Measurements from ENCODE around the gene GUCD1. TPM values are rescaled to one million over a fixed set of nuclear protein-coding genes. Genes with fewer than 3 reads are reported as not detected.

The GUCD1 gene
- total RNA-seq, 1 experiment from 2014 or later: 48.7 TPM

DNA sequence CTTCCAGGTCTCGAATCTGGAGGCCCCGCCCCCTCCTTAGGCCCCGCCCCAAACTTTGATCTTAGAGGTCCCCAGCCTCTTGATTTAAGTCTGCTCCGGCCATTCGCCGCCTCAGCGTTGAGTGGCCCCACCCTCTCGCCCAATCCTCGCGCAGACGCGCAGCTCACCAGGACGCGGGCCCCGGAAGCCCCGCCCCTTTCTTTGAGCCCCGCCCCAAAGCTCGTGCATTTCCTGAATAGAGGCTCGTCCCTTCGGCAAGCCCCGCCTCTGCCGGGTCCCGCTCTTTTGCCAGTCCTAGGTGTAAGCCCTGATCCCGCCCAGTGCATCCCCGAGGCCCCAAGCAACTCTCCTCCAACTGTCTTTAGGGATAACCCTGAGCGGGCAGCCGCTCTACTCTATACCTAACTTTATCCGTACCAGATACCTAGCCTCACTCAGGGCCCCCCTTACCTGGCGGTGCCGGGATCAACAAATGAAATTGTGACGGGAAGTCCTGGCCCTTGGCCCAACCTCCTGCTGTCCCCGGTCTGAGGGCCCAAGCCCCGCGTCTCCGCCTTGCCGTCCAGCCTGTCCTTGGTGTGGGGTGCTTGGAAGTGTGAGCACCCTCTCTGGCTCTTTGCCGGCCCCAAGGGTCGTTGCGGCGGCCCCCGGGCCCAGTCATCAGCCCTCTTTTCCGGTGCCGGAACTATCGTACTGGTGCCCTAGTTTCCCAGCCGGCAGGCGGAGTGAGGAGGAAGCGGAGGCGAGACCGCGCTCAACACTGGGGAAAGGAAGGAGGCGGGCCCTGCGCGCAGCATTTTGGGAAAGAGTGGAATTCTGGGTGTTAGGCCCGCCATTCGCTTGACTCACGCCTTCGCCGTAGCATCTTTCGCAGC lies 464 bp upstream of the GUCD1 start, which contains the start of gene SNRPD3:
Gene SNRPD3 (plus strand): TSS at position 835 of the 875 bp plus-strand sequence. CDS start 1,676 bp downstream, outside the sequence.
- no peaks in the 10 kb centered on the region for H3K9me2 ChIP-seq (ENCODE audit: insufficient read depth)
- intact Hi-C loops (cut with micrococcal nuclease): no loop called here
- peak within 1 kb of the TSS; percentile 70 to 95 for H3K4me3 ChIP-seq (replicated peaks in 1 of 2; ENCODE audit: low read depth in 1 of 2, low read length in 2 of 2)
- H3K79me2 ChIP-seq (ENCODE audit: insufficient read depth, low read length): peaks cover 85% of the 10 kb centered on the region
- H3K9me3 ChIP-seq (ENCODE audit: control insufficient read depth in 1 of 2, insufficient read depth in 1 of 2, low read depth in 1 of 2, low read length in 2 of 2): no peaks in the 10 kb centered on the region
- ChIA-PET CTCF (interaction anchor here (1.0 to 1.7 kb wide), 2 partner anchors 34 to 381 kb away, joined by 4 to 6 read pairs; no protein-coding TSS in a partner anchor), POLR2A (interaction anchor here (0.6 to 1.5 kb wide), 3 partner anchors 14 to 42 kb away, joined by 3 to 4 read pairs (median 3); no protein-coding TSS in a partner anchor), RAD21 (ENCODE audit: low non-redundant PET in 1 of 2, low total read pairs in 2 of 2, uncharacterized antibody in 2 of 2, unreplicated experiment in 2 of 2) (interaction anchor here in 1 of 2 experiments (0.7 kb wide), 1 partner anchor 91 kb away, joined by 13 read pairs; no protein-coding TSS in a partner anchor)
- DNase-seq (ENCODE audit: low read depth, low spot score) (peak; percentile 97), ATAC-seq (peak; percentile 91)
- peaks cover 23 to 27% of the 10 kb centered on the region in 2 experiments for H3K36me3 ChIP-seq (ENCODE audit: control insufficient read depth in 1 of 2, insufficient read depth in 2 of 2, low read length in 2 of 2)
- peak; percentile 89 for TF ChIP-seq ZFX (IDR thresholded peaks at IDR 0.05)
- no peak for TF ChIP-seq ZNF274 (IDR thresholded peaks at IDR 0.05; ENCODE audit: low read depth, low read length)
- TF ChIP-seq SIN3A (IDR thresholded peaks at IDR 0.05; ENCODE audit: low read depth): peak; percentile 81
- TF ChIP-seq, protein P1, sequence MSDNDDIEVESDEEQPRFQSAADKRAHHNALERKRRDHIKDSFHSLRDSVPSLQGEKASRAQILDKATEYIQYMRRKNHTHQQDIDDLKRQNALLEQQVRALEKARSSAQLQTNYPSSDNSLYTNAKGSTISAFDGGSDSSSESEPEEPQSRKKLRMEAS (IDR thresholded peaks at IDR 0.05): peak; percentile 83
- peak; percentile 85 for TF ChIP-seq YY1 (IDR thresholded peaks at IDR 0.05; ENCODE audit: extremely low read depth, insufficient replicate concordance, low read depth, low read length)
- TF ChIP-seq ELF1 (IDR thresholded peaks at IDR 0.05; ENCODE audit: borderline replicate concordance, low read depth): peak; percentile 68
- TF ChIP-seq TCF7L2 (IDR thresholded peaks at IDR 0.05; ENCODE audit: borderline replicate concordance, extremely low read depth, insufficient read depth, insufficient read length): peak; percentile 68
- no peak for TF ChIP-seq SRF (IDR thresholded peaks at IDR 0.05; ENCODE audit: low read depth)
- TF ChIP-seq FOSL1 (IDR thresholded peaks at IDR 0.05; ENCODE audit: low read depth): no peak
- peak; percentile 86 for TF ChIP-seq EGR1 (IDR thresholded peaks at IDR 0.05; ENCODE audit: low read depth)
- TF ChIP-seq EZH2phosphoT487 (IDR thresholded peaks at IDR 0.05; ENCODE audit: borderline replicate concordance): no peak
- peak; percentile 66 for TF ChIP-seq POLR2A (IDR thresholded peaks at IDR 0.05; ENCODE audit: borderline replicate concordance, extremely low read depth, insufficient read depth, insufficient read length)
- no peak for TF ChIP-seq CEBPB (IDR thresholded peaks at IDR 0.05; ENCODE audit: low read depth)
- TF ChIP-seq SP1 (IDR thresholded peaks at IDR 0.05; ENCODE audit: low read depth): peak; percentile 75
- TF ChIP-seq, protein P2, sequence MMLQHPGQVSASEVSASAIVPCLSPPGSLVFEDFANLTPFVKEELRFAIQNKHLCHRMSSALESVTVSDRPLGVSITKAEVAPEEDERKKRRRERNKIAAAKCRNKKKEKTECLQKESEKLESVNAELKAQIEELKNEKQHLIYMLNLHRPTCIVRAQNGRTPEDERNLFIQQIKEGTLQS (IDR thresholded peaks at IDR 0.05): no peak
- no peak for TF ChIP-seq JUND (IDR thresholded peaks at IDR 0.05)
- no peak; the same call in 1 of the 2 replicates for TF ChIP-seq POLR2AphosphoS5 (IDR thresholded peaks at IDR 0.05; ENCODE audit: low read depth, low read length)
- TF ChIP-seq CBX3 (IDR thresholded peaks at IDR 0.05; ENCODE audit: low read depth): no peak; the same call in 1 of the 2 replicates
- no peak for TF ChIP-seq EZH2 (IDR thresholded peaks at IDR 0.05)
- no peak for TF ChIP-seq RAD21 (IDR thresholded peaks at IDR 0.05; ENCODE audit: low read depth)
- TF ChIP-seq, protein P3, sequence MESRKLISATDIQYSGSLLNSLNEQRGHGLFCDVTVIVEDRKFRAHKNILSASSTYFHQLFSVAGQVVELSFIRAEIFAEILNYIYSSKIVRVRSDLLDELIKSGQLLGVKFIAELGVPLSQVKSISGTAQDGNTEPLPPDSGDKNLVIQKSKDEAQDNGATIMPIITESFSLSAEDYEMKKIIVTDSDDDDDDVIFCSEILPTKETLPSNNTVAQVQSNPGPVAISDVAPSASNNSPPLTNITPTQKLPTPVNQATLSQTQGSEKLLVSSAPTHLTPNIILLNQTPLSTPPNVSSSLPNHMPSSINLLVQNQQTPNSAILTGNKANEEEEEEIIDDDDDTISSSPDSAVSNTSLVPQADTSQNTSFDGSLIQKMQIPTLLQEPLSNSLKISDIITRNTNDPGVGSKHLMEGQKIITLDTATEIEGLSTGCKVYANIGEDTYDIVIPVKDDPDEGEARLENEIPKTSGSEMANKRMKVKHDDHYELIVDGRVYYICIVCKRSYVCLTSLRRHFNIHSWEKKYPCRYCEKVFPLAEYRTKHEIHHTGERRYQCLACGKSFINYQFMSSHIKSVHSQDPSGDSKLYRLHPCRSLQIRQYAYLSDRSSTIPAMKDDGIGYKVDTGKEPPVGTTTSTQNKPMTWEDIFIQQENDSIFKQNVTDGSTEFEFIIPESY (IDR thresholded peaks at IDR 0.05; ENCODE audit: extremely low read depth, insufficient replicate concordance, low read length): no peak
- H4K20me1 ChIP-seq (ENCODE audit: insufficient read depth): peaks cover 6% of the 10 kb centered on the region; the same call in 1 of the 2 replicates
- H3K9ac ChIP-seq (ENCODE audit: low read length): peak within 1 kb of the TSS; percentile 95
- peaks cover 11 to 23% of the 10 kb centered on the region in 2 experiments for H3K4me1 ChIP-seq (ENCODE audit: control insufficient read depth in 1 of 2, insufficient read depth in 2 of 2, low read length in 2 of 2)
- no peaks in the 10 kb centered on the region for H3K27me3 ChIP-seq (ENCODE audit: insufficient read depth, low read length)
- BruUV-seq (replicated peaks): no TSS peak
- peak within 1 kb of the TSS; percentile 87 for H3K27ac ChIP-seq (ENCODE audit: low read depth, low read length)
- peak within 1 kb of the TSS; percentile 46 for H2AFZ ChIP-seq (ENCODE audit: low read depth, low read length, poor library complexity, severe bottlenecking)
- peak within 1 kb of the TSS; percentile 88 for H3K4me2 ChIP-seq (ENCODE audit: low read length)
